ENCODE data around the gene GATAD2A.

- TF ChIP-seq CTCF (IDR thresholded peaks at IDR 0.05; ENCODE audit: borderline replicate concordance, extremely low read depth, low read length, poor library complexity, severe bottlenecking) (no peak), EZH2 (IDR thresholded peaks at IDR 0.05; ENCODE audit: borderline replicate concordance, low read depth, low read length, severe bottlenecking) (no peak)
These were observed 101.1 kb downstream of the GATAD2A start for GRCh38 chr19:19506592-19506991.

Data from DND-41 (cell line).